Osteocyte (in vitro differentiated cells): ENCODE data around the gene PTPRN2. TPM values are rescaled to one million over a fixed set of nuclear protein-coding genes. Genes with fewer than 3 reads are reported as not detected.

ENCODE experiments used
- DNase-seq: peaks from one replicate; pipeline ENCODE4 v3.0.0; 2021; ENCODE audit warnings: mixed read lengths; ENCODE audit not compliant: unreplicated experiment; ENCODE audit errors: extremely low spot score
- H3K27ac Mint-ChIP-seq: one replicate; pipeline ENCODE4 v1.8.0; 2021; ENCODE audit warnings: mild to moderate bottlenecking, mixed read lengths; ENCODE audit not compliant: unreplicated experiment
- H3K27me3 Mint-ChIP-seq: one replicate; pipeline ENCODE4 v1.8.0; 2021; ENCODE audit warnings: mixed read lengths; ENCODE audit not compliant: unreplicated experiment
- H3K36me3 Mint-ChIP-seq: one replicate; pipeline ENCODE4 v1.8.0; 2021; ENCODE audit warnings: mixed read lengths; ENCODE audit not compliant: unreplicated experiment
- H3K4me1 Mint-ChIP-seq: one replicate; pipeline ENCODE4 v1.8.0; 2021; ENCODE audit warnings: mixed read lengths; ENCODE audit not compliant: unreplicated experiment
- H3K4me3 Mint-ChIP-seq: one replicate; pipeline ENCODE4 v1.8.0; 2021; ENCODE audit warnings: mild to moderate bottlenecking, moderate library complexity, mixed read lengths; ENCODE audit not compliant: unreplicated experiment
- H3K9me3 Mint-ChIP-seq: one replicate; pipeline ENCODE4 v1.8.0; 2021; ENCODE audit warnings: mixed read lengths; ENCODE audit not compliant: unreplicated experiment
- CTCF ChIP-seq: fragments of 200-600 bp; sonication (generic); IDR thresholded peaks from 2 replicates; pipeline ENCODE4 v1.5.0; 2021; ENCODE audit warnings: antibody characterized with exemption, mild to moderate bottlenecking, moderate library complexity
- total RNA-seq: library from RNA; stranded (reverse); gene quantifications from 2 replicates; pipeline ENCODE4 v1.2.1, GENCODE V29; 2021

PTPRN2 gene
- total RNA-seq, 1 donor from 2014 or later = 0.59 TPM

GRCh38 chr7:157874870-157875229 is 712.8 kb downstream of the PTPRN2 start:
- H3K4me1 Mint-ChIP-seq = no peaks in the 10 kb centered on the region

GRCh38 chr7:157874208-157874816 is 713.3 kb downstream of the PTPRN2 start:
- Mint-ChIP-seq H3K27ac (no peak overlapping the region), H3K9me3 (peaks cover 18% of the 10 kb centered on the region), H3K27me3 (no peaks in the 10 kb centered on the region), H3K36me3 (no peaks in the 10 kb centered on the region), H3K4me3 (no peak overlapping the region), H3K4me1 (no peaks in the 10 kb centered on the region)
- no peak for DNase-seq
- no peak for TF ChIP-seq CTCF

More at GRCh38 chr7:157874870-157875229, 712.8 kb downstream of the PTPRN2 start:
- no peaks in the 10 kb centered on the region for H3K36me3 Mint-ChIP-seq
- no peak overlapping the region for H3K27ac Mint-ChIP-seq
- H3K4me3 Mint-ChIP-seq = no peak overlapping the region
- H3K9me3 Mint-ChIP-seq = peaks cover 22% of the 10 kb centered on the region
- TF ChIP-seq CTCF = no peak
- DNase-seq = no peak
- no peaks in the 10 kb centered on the region for H3K27me3 Mint-ChIP-seq

GRCh38 chr7:157873664-157874063 is 714.0 kb downstream of the PTPRN2 start:
- no peaks in the 10 kb centered on the region for H3K36me3 Mint-ChIP-seq
- no peak for TF ChIP-seq CTCF
- H3K27me3 Mint-ChIP-seq = no peaks in the 10 kb centered on the region
- no peak overlapping the region for H3K27ac Mint-ChIP-seq
- no peaks in the 10 kb centered on the region for H3K4me1 Mint-ChIP-seq
- no peak overlapping the region for H3K4me3 Mint-ChIP-seq
- peaks cover 20% of the 10 kb centered on the region for H3K9me3 Mint-ChIP-seq
- no peak for DNase-seq

GRCh38 chr7:157873181-157873580 is 714.4 kb downstream of the PTPRN2 start:
- H3K4me1 Mint-ChIP-seq = no peaks in the 10 kb centered on the region
- no peak overlapping the region for H3K27ac Mint-ChIP-seq
- H3K36me3 Mint-ChIP-seq = no peaks in the 10 kb centered on the region
- peaks cover 22% of the 10 kb centered on the region for H3K9me3 Mint-ChIP-seq
- no peak overlapping the region for H3K4me3 Mint-ChIP-seq
- no peak for TF ChIP-seq CTCF
- no peaks in the 10 kb centered on the region for H3K27me3 Mint-ChIP-seq
- DNase-seq = no peak

- no peak for TF ChIP-seq CTCF
- Mint-ChIP-seq H3K9me3 (peaks cover 22% of the 10 kb centered on the region), H3K4me1 (no peaks in the 10 kb centered on the region), H3K27ac (no peak overlapping the region), H3K4me3 (no peak overlapping the region), H3K36me3 (no peaks in the 10 kb centered on the region), H3K27me3 (no peaks in the 10 kb centered on the region)
- DNase-seq = no peak
Observed at GRCh38 chr7:157872447-157872846, 715.2 kb downstream of the PTPRN2 start.
